GM18517 (cell line): ENCODE data around the gene RAE1.

ENCODE experiments used
- ATAC-seq: cut with Tn5 transposase; IDR thresholded peaks from one replicate; pipeline ENCODE4 v1.9.1; 2021; ENCODE audit warnings: mild to moderate bottlenecking, moderate library complexity; ENCODE audit not compliant: unreplicated experiment

Gene RAE1

GRCh38 chr20:57369596-57369995 is 18.5 kb downstream of the RAE1 start:
- no peak for ATAC-seq

- no peak for ATAC-seq
Observed at GRCh38 chr20:57370316-57370715, 19.3 kb downstream of the RAE1 start.

- ATAC-seq = no peak
Observed at GRCh38 chr20:57371363-57371762, 20.3 kb downstream of the RAE1 start.

- ATAC-seq = no peak
Observed at GRCh38 chr20:57372157-57372556, 21.1 kb downstream of the RAE1 start.

- ATAC-seq = no peak
Observed at GRCh38 chr20:57372581-57373350, 21.7 kb downstream of the RAE1 start.

- ATAC-seq = no peak
Observed at GRCh38 chr20:57374343-57374930, 23.4 kb downstream of the RAE1 start.

GRCh38 chr20:57374931-57375651 is 24.0 kb downstream of the RAE1 start:
- no peak for ATAC-seq

GRCh38 chr20:57375652-57376230 is 24.7 kb downstream of the RAE1 start:
- no peak for ATAC-seq

GRCh38 chr20:57377350-57377749 is 26.3 kb downstream of the RAE1 start:
- ATAC-seq = no peak

GRCh38 chr20:57378107-57378506 is 27.1 kb downstream of the RAE1 start:
- ATAC-seq = no peak

GRCh38 chr20:57378646-57379262 is 27.7 kb downstream of the RAE1 start:
- no peak for ATAC-seq

GRCh38 chr20:57379263-57379647 is 28.2 kb downstream of the RAE1 start:
- no peak for ATAC-seq

- ATAC-seq = no peak
Observed at GRCh38 chr20:57380081-57380750, 29.2 kb downstream of the RAE1 start.

- no peak for ATAC-seq
Observed at GRCh38 chr20:57381596-57382503, 30.8 kb downstream of the RAE1 start.

- ATAC-seq = no peak
Observed at GRCh38 chr20:57382516-57382915, 31.5 kb downstream of the RAE1 start.

GRCh38 chr20:57383447-57384347 is 32.6 kb downstream of the RAE1 start:
- ATAC-seq = no peak

- no peak for ATAC-seq
Observed at GRCh38 chr20:57384486-57384885, 33.4 kb downstream of the RAE1 start.

GRCh38 chr20:57384953-57385761 is 34.1 kb downstream of the RAE1 start:
- ATAC-seq = no peak
